Lower lobe of right lung (tissue), 2 donors: ENCODE measurements around the gene THSD4. TPM values are rescaled to one million over a fixed set of nuclear protein-coding genes. Genes with fewer than 3 reads are reported as not detected.

ENCODE experiments used
- ATAC-seq, 2 donors: fragments of 200-7000 bp; cut with Tn5 transposase; one replicate each; pipeline ENCODE4 v1.9.1; 2020 to 2022; ENCODE audit warnings: mild to moderate bottlenecking in 2 of 2, moderate library complexity in 2 of 2
- DNase-seq: peaks from one replicate; pipeline ENCODE4 v3.0.0-alpha.2; 2020
- H3K27ac ChIP-seq: fragments of 200-600 bp; one replicate; pipeline ENCODE4 v1.8.0; 2022
- H3K27me3 ChIP-seq: fragments of 200-600 bp; one replicate; pipeline ENCODE4 v1.8.0; 2022; ENCODE audit warnings: low read depth
- H3K36me3 ChIP-seq: fragments of 200-600 bp; one replicate; pipeline ENCODE4 v1.8.0; 2022; ENCODE audit warnings: mild to moderate bottlenecking
- H3K4me1 ChIP-seq: fragments of 200-600 bp; one replicate; pipeline ENCODE4 v1.8.0; 2022
- H3K4me3 ChIP-seq: fragments of 200-600 bp; one replicate; pipeline ENCODE4 v1.8.0; 2022; ENCODE audit warnings: mild to moderate bottlenecking
- H3K9me3 ChIP-seq: fragments of 200-600 bp; one replicate; pipeline ENCODE4 v1.8.0; 2022
- CTCF ChIP-seq: fragments of 200-600 bp; IDR thresholded peaks from one replicate; pipeline ENCODE4 v1.8.0; 2022; ENCODE audit warnings: antibody characterized with exemption, mild to moderate bottlenecking
- intact Hi-C: fragments of 100-400 bp; cut with DNase I; formaldehyde crosslinking; loops from one replicate; pipeline ENCODE4 v1.11.0; 2022
- total RNA-seq: library from RNA; stranded (reverse); fragmentation: NEBNext Ultra II Directional; extraction: Animal tissue kit (Norgen Biotek cat#: 25700); gene quantifications from one replicate; pipeline ENCODE4 v1.2.1, GENCODE V29; 2021
- donor health status: DM: no; HTN: yes; CAD: no; lungs with severe emphysema.

THSD4 gene
- total RNA-seq, 1 donor from 2014 or later: 18.2 TPM

DNA sequence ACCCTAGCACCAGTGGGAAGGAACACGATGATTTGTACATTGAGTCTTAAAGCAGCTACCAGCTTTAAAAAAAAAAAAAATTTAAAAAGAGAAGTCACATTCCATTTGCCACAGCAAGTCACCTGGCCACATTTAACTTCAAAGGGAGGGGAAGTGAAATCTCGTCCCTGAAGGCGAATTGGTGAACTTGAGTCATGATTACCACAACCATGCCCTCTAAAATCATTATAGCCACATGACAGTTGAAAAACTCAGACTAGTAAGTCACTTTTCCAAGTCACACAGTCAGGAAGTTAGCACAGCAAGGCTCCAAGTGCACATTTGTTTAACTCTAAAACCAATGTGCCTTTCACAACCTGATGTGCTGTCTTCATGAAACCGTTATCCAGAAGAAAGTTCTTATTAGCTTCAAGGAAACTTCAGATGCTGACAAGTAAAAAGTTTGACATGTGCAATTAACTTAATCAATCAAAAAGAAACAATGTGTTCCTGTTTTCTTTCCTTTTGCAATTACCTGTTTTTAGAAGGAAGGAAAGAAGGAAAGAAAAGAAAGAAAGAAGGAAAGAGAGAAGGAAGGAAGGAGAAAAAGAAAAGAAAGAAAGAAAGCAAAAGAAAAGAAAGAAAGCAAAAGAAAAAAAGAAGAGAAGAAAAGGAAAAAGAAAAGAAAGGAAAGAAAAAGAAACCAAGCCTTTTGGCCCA, 8.3 kb upstream of the THSD4 start:
- Histone ChIP-seq H3K27me3 (no peaks in the 10 kb centered on the region), H3K36me3 (no peaks in the 10 kb centered on the region), H3K4me3 (no peak overlapping the region), H3K4me1 (no peaks in the 10 kb centered on the region), H3K27ac (no peak overlapping the region), H3K9me3 (no peaks in the 10 kb centered on the region)
- TF ChIP-seq CTCF: no peak
- intact Hi-C loops: no loop called here
- DNase-seq: no peak
- no peak for ATAC-seq

- ATAC-seq: no peak
- TF ChIP-seq CTCF: no peak
- Histone ChIP-seq H3K4me1 (no peaks in the 10 kb centered on the region), H3K27ac (no peak overlapping the region), H3K27me3 (no peaks in the 10 kb centered on the region), H3K4me3 (no peak overlapping the region), H3K9me3 (no peaks in the 10 kb centered on the region), H3K36me3 (no peaks in the 10 kb centered on the region)
- intact Hi-C loops: no loop called here
- DNase-seq: no peak
These were observed 7.8 kb upstream of the THSD4 start for GRCh38 chr15:71107501-71107815.

- ATAC-seq (no peak), DNase-seq (no peak)
- no peak for TF ChIP-seq CTCF
- H3K9me3 ChIP-seq: no peaks in the 10 kb centered on the region
- no peak overlapping the region for H3K4me3 ChIP-seq
- no peaks in the 10 kb centered on the region for H3K4me1 ChIP-seq
- no peaks in the 10 kb centered on the region for H3K36me3 ChIP-seq
- intact Hi-C loops: no loop called here
- H3K27me3 ChIP-seq: no peaks in the 10 kb centered on the region
- no peak overlapping the region for H3K27ac ChIP-seq
These were observed 6.1 kb upstream of the THSD4 start for GRCh38 chr15:71109130-71109529.

- H3K27ac ChIP-seq: no peak overlapping the region
- intact Hi-C loops: loop anchor here (10.0 kb wide), 1 partner anchor 335 kb away; no protein-coding TSS in a partner anchor
- no peaks in the 10 kb centered on the region for H3K4me1 ChIP-seq
- H3K36me3 ChIP-seq: no peaks in the 10 kb centered on the region
- DNase-seq: no peak
- H3K9me3 ChIP-seq: no peaks in the 10 kb centered on the region
- no peak for ATAC-seq
- no peaks in the 10 kb centered on the region for H3K27me3 ChIP-seq
- no peak overlapping the region for H3K4me3 ChIP-seq
- no peak for TF ChIP-seq CTCF
These were observed 5.4 kb upstream of the THSD4 start for GRCh38 chr15:71109905-71110304.

DNA sequence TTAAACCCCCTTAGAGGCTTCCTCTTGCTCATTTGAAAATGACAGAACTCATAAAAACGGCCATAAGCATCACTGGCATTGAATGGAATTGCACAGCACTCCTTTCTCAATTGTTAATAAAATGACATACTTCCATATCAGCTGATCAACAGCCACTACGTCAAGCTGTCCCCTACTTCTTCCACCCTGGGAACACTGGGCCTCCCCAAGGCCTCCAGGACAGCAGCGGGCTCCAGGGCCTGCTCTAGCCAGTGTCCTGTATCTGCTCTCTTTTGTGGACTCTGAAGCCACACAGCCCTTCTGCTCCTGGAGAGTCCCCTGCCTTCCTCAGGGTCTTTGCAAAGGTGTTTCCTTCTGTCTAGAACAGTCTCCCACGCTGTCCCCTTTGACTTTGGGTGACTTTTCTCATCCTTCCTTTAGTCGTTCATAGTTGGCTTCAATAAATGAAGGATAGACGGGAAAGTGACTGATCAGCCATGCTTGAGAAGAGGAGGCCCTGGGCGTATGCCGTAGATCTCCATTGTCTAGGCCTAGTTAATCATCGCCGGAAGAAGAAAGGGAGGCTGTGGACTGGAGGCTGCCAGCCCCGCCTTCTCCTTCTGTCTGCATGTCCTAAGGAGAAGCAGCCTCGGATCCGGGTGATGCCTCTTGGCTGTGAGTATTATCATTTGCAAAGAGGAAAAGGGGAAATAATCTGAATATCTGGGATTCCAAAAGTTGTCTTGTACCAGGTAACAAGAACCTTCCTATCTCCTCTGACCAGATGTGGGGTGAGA, 4.7 kb upstream of the THSD4 start:
- Histone ChIP-seq H3K27ac (no peak overlapping the region), H3K4me1 (no peaks in the 10 kb centered on the region), H3K27me3 (no peaks in the 10 kb centered on the region), H3K4me3 (no peak overlapping the region), H3K36me3 (no peaks in the 10 kb centered on the region), H3K9me3 (no peaks in the 10 kb centered on the region)
- TF ChIP-seq CTCF: no peak
- DNase-seq: no peak
- no peak for ATAC-seq
- intact Hi-C loops: loop anchor here (10.0 kb wide), 1 partner anchor 334 kb away; no protein-coding TSS in a partner anchor
